ENCODE results near the gene EEF2K. TPM values are rescaled to one million over a fixed set of nuclear protein-coding genes. Genes with fewer than 3 reads are reported as not detected.

Gene EEF2K
- total and polyA plus RNA-seq, 2 experiments from 2014 or later = 16.1 to 26.1 TPM

GRCh38 chr16:22329199-22329695, 123.2 kb downstream of the EEF2K start:
- Histone ChIP-seq H3K4me1 (ENCODE audit: low read depth) (no peaks in the 10 kb centered on the region), H3K9me3 (ENCODE audit: low read depth) (no peaks in the 10 kb centered on the region), H3K36me3 (peaks cover 18% of the 10 kb centered on the region), H3K27ac (no peak overlapping the region), H3K27me3 (no peaks in the 10 kb centered on the region), H3K4me3 (no peak overlapping the region)
- TF ChIP-seq CTCF (IDR thresholded peaks at IDR 0.05; ENCODE audit: low read depth, low read length) = no peak
- no peak for DNase-seq (ENCODE audit: low read depth in 1 of 2, low spot score in 1 of 2)

GRCh38 chr16:22330326-22330725, 124.2 kb downstream of the EEF2K start:
- no peaks in the 10 kb centered on the region for H3K9me3 ChIP-seq (ENCODE audit: low read depth)
- no peak overlapping the region for H3K27ac ChIP-seq
- H3K4me1 ChIP-seq (ENCODE audit: low read depth) = no peaks in the 10 kb centered on the region
- H3K36me3 ChIP-seq = peaks cover 23% of the 10 kb centered on the region
- DNase-seq (ENCODE audit: low read depth in 1 of 2, low spot score in 1 of 2) = no peak
- no peak overlapping the region for H3K4me3 ChIP-seq
- H3K27me3 ChIP-seq = no peaks in the 10 kb centered on the region
- TF ChIP-seq CTCF (IDR thresholded peaks at IDR 0.05; ENCODE audit: low read depth, low read length) = no peak

GRCh38 chr16:22333457-22333994, 127.4 kb downstream of the EEF2K start:
- DNase-seq (ENCODE audit: low read depth in 1 of 2, low spot score in 1 of 2) = no peak
- Histone ChIP-seq H3K36me3 (peaks cover 13% of the 10 kb centered on the region), H3K4me3 (no peak overlapping the region), H3K4me1 (ENCODE audit: low read depth) (no peaks in the 10 kb centered on the region), H3K27ac (no peak overlapping the region), H3K27me3 (no peaks in the 10 kb centered on the region), H3K9me3 (ENCODE audit: low read depth) (no peaks in the 10 kb centered on the region)
- TF ChIP-seq CTCF (IDR thresholded peaks at IDR 0.05; ENCODE audit: low read depth, low read length) = no peak

GRCh38 chr16:22335668-22336246, 129.7 kb downstream of the EEF2K start:
- H3K36me3 ChIP-seq = peaks cover 13% of the 10 kb centered on the region
- no peaks in the 10 kb centered on the region for H3K9me3 ChIP-seq (ENCODE audit: low read depth)
- H3K27me3 ChIP-seq = no peaks in the 10 kb centered on the region
- TF ChIP-seq CTCF (IDR thresholded peaks at IDR 0.05; ENCODE audit: low read depth, low read length) = no peak
- H3K4me3 ChIP-seq = no peak overlapping the region
- no peak overlapping the region for H3K27ac ChIP-seq
- no peaks in the 10 kb centered on the region for H3K4me1 ChIP-seq (ENCODE audit: low read depth)
- DNase-seq (ENCODE audit: low read depth in 1 of 2, low spot score in 1 of 2) = no peak

- no peak for DNase-seq (ENCODE audit: low read depth in 1 of 2, low spot score in 1 of 2)
- Histone ChIP-seq H3K27ac (no peak overlapping the region), H3K9me3 (ENCODE audit: low read depth) (no peaks in the 10 kb centered on the region), H3K4me3 (no peak overlapping the region), H3K36me3 (peaks cover 13% of the 10 kb centered on the region), H3K4me1 (ENCODE audit: low read depth) (no peaks in the 10 kb centered on the region), H3K27me3 (no peaks in the 10 kb centered on the region)
- no peak for TF ChIP-seq CTCF (IDR thresholded peaks at IDR 0.05; ENCODE audit: low read depth, low read length)
Measured at GRCh38 chr16:22336581-22336980, 130.5 kb downstream of the EEF2K start.

Data from cardiac muscle cell (in vitro differentiated cells and primary cell).